Body of pancreas (tissue), 4 donors: ENCODE data around the gene SPATA18.

Experiments
- CTCF ChIP-seq, 7 experiments: fragments of 450-650 bp in 4 of 7; fragments of 200-600 bp in 3 of 7; sonication (generic) in 3 of 7; IDR thresholded peaks; one replicate each; pipeline ENCODE4 v1.5.1; 2016 to 2019; ENCODE audit warnings: antibody characterized with exemption in 7 of 7
- POLR2A ChIP-seq, 3 donors: fragments of 450-650 bp; IDR thresholded peaks; one replicate each; pipeline ENCODE4 v1.6.1; 2016; ENCODE audit warnings: antibody characterized with exemption in 3 of 3, mild to moderate bottlenecking in 2 of 3

DNA sequence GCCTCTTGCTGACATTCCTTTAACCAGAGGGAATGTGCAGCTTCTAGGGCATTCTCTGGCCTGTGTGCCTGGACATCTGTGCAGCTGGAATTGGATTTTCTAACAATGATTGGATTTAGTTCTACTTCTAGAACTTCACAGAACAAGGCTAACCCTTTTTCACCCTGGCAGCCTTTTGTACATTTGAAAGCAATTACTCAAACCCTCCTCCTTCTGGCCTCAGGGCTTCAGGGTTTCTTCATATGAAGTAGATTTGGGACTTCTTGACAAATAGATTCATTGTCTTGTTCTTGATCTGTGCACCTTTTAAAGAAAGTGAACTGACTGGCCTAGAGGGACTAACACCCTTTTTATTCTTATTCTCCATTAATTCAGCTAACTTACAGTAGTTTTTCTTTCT, 30.1 kb downstream of the SPATA18 start:
- no peak for TF ChIP-seq CTCF (IDR thresholded peaks at IDR 0.05)
- no peak for TF ChIP-seq POLR2A (IDR thresholded peaks at IDR 0.05)
